Measurements from ENCODE around the gene CBX6.

Gene CBX6

GRCh38 chr22:38873469-38874411, 1.7 kb upstream of the CBX6 start:
- DNase-seq, result no peak

GRCh38 chr22:38872831-38873248, 824 bp upstream of the CBX6 start:
- peak; percentile 87 for DNase-seq

- peak; percentile 77 for DNase-seq
Observed at GRCh38 chr22:38871360-38872171, 450 bp downstream of the CBX6 start.

GRCh38 chr22:38870791-38871359, 1.1 kb downstream of the CBX6 start:
- DNase-seq, result no peak

- DNase-seq, result peak; percentile 88
Observed at GRCh38 chr22:38870312-38870741, 1.7 kb downstream of the CBX6 start.

GRCh38 chr22:38869663-38870062, 2.4 kb downstream of the CBX6 start:
- DNase-seq, result no peak

- DNase-seq, result peak; percentile 81
Observed at GRCh38 chr22:38868886-38869381, 3.1 kb downstream of the CBX6 start.

- no peak for DNase-seq
Observed at GRCh38 chr22:38868286-38868721, 3.7 kb downstream of the CBX6 start.

- no peak for DNase-seq
Observed at GRCh38 chr22:38867471-38868285, 4.3 kb downstream of the CBX6 start.

- no peak for DNase-seq
Observed at GRCh38 chr22:38867124-38867455, 4.9 kb downstream of the CBX6 start.

- no peak for DNase-seq
Observed at GRCh38 chr22:38866399-38867123, 5.5 kb downstream of the CBX6 start.

- no peak for DNase-seq
Observed at GRCh38 chr22:38866024-38866398, 6.0 kb downstream of the CBX6 start.

GRCh38 chr22:38865201-38866023, 6.6 kb downstream of the CBX6 start:
- no peak for DNase-seq

- DNase-seq, result no peak
Observed at GRCh38 chr22:38864361-38865191, 7.4 kb downstream of the CBX6 start.

GRCh38 chr22:38863531-38864131, 8.4 kb downstream of the CBX6 start:
- DNase-seq, result no peak

GRCh38 chr22:38862375-38863329, 9.4 kb downstream of the CBX6 start:
- peak; percentile 75 for DNase-seq

- DNase-seq, result no peak
Observed at GRCh38 chr22:38861927-38862326, 10.1 kb downstream of the CBX6 start.

Measured in right forelimb (tissue), 1 donor.